HEK293T (cell line): ENCODE data around the gene TEX29.

Source experiments
- ARNT ChIP-seq: fragments of 450-650 bp; IDR thresholded peaks from 2 replicates; pipeline ENCODE4 v1.6.1; 2017; ENCODE audit warnings: mild to moderate bottlenecking
- BHLHE40 ChIP-seq: fragments of 450-650 bp; IDR thresholded peaks from 2 replicates; pipeline ENCODE4 v1.6.1; 2016; ENCODE audit warnings: mild to moderate bottlenecking, moderate library complexity, borderline replicate concordance
- FOXA1 ChIP-seq: fragments of 450-650 bp; IDR thresholded peaks from 2 replicates; pipeline ENCODE4 v1.6.1; 2016; ENCODE audit warnings: mild to moderate bottlenecking
- FOXK2 ChIP-seq: fragments of 450-650 bp; IDR thresholded peaks from 2 replicates; pipeline ENCODE4 v1.6.1; 2016; ENCODE audit warnings: mild to moderate bottlenecking
- FOXM1 ChIP-seq: fragments of 450-650 bp; IDR thresholded peaks from 2 replicates; pipeline ENCODE4 v1.6.1; 2017; ENCODE audit warnings: mild to moderate bottlenecking, borderline replicate concordance
- L3MBTL2 ChIP-seq: fragments of 450-650 bp; conservative IDR thresholded peaks from 2 replicates; pipeline ENCODE4 v1.6.1; 2016; ENCODE audit warnings: mild to moderate bottlenecking
- NFRKB ChIP-seq: fragments of 450-650 bp; IDR thresholded peaks from 2 replicates; pipeline ENCODE4 v1.6.1; 2016; ENCODE audit warnings: mild to moderate bottlenecking, moderate library complexity
- SP1 ChIP-seq: fragments of 450-650 bp; IDR thresholded peaks from 2 replicates; pipeline ENCODE4 v1.6.1; 2017
- SUZ12 ChIP-seq: fragments of 450-650 bp; IDR thresholded peaks from 2 replicates; pipeline ENCODE4 v1.6.1; 2016; ENCODE audit warnings: mild to moderate bottlenecking
- TARDBP ChIP-seq: fragments of 450-650 bp; IDR thresholded peaks from 2 replicates; pipeline ENCODE4 v1.6.1; 2016
- ZNF384 ChIP-seq: fragments of 450-650 bp; IDR thresholded peaks from 2 replicates; pipeline ENCODE4 v1.6.1; 2016

- TF ChIP-seq FOXK2 (no peak), BHLHE40 (no peak), TARDBP (no peak), ARNT (no peak), FOXM1 (no peak), SP1 (no peak), SUZ12 (no peak), NFRKB (no peak), L3MBTL2 (no peak), FOXA1 (no peak), ZNF384 (no peak)
These were observed 60.0 kb downstream of the TEX29 start for GRCh38 chr13:111380431-111380830.
